ENCODE results near the gene ESR2.
"Not testable (repeated sequence)": the region's sequence is repeated elsewhere in the genome, so short reads cannot be mapped to it uniquely, and the experiment has no call there.

The ESR2 gene

DNA sequence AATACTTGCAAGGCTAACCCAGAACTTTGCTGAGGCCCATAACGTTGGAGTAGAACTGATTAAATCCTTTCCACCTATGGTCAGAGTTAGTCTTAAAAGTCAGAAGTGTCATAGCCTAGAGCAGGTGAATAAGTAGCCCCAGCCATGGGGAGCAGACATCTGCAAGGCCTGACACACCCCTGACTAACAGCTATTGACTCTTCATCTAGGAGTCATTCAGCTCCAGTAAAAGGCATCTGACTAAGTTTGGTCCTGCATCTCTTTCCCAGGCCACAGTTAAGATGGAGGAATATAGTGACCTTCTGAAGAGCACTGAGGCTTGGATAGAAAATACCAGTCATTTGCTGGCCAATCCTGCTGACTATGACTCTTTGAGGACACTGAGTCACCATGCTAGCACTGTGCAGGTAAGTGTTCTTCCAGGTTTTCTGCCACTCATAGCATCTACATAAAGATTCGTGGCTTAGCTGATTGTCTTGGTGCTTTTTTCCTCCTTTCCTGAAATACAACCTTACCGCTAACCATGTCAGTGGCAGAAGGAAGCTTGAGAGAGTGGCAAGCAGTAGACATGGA lies 212.9 kb downstream of the ESR2 start:
- DNase-seq, result no peak
- ATAC-seq, result no peak

DNA sequence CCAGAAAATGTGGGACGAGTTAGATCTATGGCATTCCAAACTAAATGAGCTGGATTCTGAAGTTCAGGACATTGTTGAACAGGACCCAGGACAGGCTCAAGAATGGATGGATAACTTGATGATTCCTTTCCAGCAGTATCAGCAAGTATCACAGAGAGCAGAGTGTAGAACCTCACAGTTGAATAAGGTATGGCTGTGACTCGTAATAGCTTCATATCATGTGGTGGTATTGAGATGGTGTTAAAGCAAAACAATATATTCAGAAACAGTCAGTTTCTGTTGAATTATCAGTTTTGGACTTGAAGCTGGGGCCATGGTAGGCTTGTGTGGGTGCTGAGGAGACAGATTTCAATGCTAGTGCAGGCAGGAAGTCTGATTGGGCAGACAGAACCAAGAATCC lies 213.7 kb downstream of the ESR2 start:
- no peak for DNase-seq
- no peak for ATAC-seq

DNA sequence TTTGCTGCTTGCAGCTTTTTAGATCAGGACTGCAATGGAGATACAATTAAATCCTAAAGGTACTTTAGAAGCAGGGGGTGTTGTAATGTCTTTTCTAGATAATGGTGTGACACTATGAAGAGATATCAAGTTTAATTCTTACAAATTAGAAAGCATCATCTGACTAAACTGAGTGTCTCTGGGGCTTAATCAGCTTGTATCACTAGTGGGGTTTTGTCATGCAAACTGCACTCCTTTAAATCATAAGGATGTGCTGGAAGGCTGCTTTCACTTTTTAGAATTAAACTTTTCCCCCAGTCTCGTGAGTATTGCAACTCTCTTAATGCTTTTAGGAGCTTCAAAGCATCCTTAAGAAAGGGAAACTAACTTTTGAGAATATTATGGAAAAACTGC lies 218.6 kb downstream of the ESR2 start:
- no peak for DNase-seq
- no peak for ATAC-seq

DNA sequence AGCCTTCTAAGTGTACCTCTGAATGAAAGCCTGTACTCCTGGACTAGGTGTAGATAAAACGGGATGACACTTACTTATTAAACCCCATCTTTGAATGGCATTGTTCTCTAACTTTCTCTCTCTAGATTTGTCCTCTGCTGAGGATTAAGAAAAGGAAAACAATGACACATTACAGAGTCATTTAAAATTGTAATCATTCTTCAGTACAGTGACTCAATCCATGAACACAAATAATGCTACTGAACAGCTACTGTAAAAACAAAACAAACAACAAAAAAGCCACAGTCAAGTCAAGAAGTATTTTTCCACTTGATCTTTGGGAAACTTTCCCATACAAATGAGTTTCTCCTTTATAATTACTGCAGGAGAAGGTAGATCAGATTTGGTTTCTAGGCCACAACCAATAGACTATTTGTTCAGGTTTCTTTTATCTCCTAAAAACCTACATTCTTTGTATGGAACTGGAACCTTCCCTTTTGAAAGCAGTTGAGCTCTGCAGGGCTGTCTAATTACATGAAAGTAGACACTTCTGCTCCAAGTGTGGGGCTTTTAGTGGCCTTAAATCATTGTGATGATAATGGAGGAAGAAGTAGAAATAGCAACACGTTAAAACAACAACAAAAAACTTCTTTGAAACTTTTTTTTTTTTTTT lies 219.1 kb downstream of the ESR2 start:
- DNase-seq, result no peak
- no peak for ATAC-seq

DNA sequence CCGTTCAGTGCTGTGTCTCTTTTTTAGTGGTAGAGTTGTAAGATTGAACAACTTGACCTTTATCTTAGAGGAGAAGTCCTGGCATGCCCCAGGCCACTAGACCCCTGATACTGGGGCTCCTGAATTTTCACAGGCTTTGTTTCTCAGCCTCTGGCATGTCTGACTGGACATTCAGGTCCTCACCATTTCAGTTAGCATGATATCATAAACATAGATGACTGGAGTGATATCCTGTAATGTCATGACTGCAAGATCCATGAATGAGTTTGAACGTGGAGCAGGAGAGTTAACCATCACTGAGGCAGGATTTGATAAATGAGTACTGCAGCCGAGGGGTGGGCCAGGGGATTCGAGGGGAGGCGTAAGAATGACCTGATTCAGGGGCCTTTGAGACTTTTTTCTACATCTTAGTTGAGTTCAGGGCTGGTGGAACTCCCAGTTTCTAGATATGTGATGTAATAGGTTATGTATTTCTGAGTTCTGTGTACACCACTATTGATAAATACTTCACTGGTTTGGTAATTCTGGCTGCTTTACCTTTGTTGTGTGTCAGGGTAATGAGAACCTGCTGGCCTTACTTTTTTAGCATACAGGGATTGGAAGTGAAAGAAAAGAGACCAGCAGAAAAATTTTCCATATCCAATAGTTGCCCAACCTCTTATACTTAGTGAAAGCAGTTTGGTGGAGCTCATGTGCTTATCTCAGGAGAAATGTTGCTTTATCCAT lies 224.4 kb downstream of the ESR2 start:
- ATAC-seq (no peak), DNase-seq (no peak)

DNA sequence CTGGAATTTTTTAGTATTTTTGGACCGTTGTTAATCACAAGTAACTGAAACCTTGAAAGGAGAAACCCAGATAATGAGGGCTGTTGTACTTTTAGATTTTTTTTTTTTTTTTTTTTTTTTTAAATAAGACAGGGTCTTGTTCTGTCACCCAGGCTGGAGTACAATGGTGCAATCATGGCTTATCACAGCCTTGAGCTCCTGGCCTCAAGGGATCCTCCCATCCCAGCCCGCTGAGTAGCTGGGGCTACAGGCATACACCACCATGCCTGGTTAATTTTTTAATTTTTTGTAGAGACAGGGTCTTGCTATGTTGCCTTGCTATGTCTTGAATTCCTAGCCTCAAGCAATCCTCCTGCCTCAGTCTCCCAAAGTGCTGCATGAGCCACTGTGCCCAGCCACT lies 229.7 kb downstream of the ESR2 start:
- DNase-seq (no peak), ATAC-seq (no peak)

DNA sequence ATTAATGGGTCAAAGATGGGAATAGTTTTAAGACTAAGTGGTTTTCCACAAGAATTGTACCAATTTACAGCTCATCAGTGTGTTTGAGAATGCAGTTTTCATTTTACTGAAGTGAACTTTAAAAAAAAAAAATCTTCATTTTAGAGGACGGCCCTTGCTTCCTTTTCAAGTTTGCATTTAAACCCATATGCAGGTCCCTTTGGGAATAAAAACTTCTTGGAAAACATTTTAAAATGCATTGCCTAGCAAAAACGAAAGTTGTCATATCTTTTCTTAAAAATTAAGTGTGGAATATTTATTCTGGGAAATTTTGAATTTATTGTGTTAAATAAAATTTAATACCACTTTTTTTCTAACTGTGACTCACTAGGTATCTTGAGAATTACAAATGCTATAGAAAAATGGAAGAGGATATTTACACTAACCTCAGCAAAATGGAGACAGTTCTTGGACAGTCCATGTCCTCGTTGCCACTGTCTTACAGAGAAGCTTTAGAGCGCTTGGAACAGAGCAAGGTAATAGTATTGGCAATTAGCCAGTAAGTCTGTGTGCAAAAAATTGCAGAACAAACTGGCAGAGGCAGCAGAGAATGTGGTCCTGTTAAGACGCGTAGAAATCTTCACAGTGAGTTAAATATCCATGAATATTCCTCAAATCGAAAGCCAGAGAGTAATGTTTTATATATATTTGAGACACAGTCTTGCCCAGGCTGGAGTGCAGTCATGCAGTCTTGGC lies 231.6 kb downstream of the ESR2 start:
- DNase-seq, result no peak
- ATAC-seq, result no peak

DNA sequence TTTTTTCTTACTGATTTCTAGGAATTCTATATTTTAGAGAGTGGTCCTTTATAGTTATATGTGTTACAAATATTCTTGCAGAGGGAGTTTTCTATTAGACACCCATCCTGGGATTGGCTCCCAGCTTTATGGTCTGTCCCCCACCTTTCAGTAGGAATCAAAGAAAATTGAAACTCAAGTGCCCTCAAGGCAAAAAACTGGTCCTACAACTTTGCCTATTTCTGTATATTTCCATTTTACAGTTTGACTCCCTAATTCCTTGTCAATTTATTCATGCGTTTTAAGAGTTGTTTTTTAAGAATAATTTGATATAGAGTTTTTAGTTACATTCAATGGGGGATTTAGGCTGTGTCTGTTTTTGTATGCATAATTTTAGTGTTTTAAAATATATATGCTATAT lies 232.5 kb downstream of the ESR2 start:
- ATAC-seq, result no peak
- no peak for DNase-seq

DNA sequence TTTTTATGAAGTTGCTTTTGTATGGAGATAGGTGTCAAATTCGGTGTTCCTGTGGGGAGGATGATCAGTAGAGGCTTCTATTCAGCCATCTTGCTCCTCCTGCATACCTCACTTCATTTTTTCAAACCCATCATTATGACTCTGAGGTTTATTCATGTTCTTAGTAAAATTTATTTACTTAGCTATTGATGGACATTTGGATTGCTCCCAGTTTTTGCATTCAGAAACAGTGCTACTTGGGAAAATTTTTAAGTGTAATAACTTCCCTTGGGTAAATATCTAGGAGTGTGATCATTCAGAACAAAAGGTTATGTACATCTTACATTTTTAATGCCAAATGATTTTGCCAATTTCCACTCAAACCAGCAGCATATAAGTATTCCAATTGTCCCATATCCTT lies 233.1 kb downstream of the ESR2 start:
- ATAC-seq (no peak), DNase-seq (no peak)

DNA sequence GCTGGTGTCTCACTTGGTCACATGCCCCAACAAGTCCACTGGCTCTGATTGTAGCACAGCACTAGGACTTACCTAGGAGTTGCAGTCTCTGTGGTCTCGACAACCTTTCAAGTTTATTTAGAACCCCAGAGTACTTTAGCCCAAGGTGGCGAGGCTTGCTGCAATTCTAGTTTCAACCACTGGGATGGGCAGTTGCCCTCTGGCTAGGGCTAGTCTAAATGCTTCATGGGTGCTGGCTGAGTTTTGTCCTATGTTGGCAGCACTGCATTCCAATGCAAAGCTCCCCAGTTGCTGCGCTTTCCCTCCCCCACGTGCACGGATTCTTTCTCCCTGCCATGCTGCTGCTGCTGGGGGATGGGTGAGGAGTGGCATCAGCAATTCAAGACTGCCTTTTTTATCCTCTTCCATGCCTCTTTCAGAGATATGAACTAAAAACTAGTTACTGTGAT lies 233.5 kb downstream of the ESR2 start:
- DNase-seq, result peak; percentile 20

DNA sequence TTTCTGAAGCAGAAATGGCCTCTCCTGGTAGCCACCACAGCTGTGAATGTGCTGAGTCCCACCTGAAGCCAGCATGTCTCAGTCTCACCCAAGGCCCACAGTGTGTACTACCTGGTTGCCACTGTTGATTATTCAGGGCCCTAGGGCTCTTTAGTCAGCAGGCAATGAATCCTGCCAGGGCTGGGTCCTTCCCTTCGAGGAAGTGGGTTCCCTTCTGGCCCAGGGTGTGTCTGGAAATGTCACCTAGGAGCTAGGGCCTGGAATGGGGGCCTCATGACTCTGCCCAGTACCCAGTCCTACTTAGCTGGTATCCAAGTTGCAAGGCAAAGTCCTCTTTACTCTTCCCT lies 234.0 kb downstream of the ESR2 start:
- no peak for DNase-seq
- ATAC-seq, result no peak

More for the DNA sequence above, 233.5 kb downstream of the ESR2 start:
- ATAC-seq, result no peak

DNA sequence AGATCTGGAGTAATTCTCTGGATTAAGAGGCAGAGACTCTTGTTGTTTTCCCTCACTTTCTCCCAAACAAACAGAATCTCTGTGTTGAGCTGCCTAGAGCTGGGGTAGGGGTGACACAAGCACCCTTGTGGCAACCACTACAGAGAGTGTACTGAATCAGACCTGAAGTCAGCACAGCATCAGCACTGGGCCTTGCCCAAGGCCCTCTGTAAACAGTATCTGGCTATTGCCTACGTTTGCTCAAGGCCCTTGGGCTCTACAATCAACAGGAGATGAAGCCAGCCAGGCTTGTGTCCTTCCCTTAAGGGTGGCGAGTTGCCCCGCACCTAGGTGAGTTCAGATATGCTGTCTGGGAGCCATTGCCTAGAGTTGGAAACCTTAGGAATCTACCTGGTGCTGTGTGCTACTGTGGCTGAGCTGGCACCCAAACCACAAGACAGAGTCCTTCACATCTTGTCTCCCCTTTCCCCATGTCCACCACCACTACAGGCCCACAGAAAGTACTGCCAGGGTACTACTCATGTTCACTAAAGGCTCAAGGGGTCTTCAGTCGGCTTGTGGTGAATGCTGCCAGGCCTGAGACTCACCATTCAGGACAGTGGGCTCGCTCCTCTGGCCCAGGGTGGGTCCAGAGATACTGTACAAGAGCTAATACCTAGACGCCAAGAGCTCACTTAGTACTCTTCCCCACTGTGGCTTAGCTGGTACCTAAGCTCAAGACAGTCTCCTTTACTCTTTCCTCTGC lies 234.5 kb downstream of the ESR2 start:
- DNase-seq (no peak), ATAC-seq (no peak)

DNA sequence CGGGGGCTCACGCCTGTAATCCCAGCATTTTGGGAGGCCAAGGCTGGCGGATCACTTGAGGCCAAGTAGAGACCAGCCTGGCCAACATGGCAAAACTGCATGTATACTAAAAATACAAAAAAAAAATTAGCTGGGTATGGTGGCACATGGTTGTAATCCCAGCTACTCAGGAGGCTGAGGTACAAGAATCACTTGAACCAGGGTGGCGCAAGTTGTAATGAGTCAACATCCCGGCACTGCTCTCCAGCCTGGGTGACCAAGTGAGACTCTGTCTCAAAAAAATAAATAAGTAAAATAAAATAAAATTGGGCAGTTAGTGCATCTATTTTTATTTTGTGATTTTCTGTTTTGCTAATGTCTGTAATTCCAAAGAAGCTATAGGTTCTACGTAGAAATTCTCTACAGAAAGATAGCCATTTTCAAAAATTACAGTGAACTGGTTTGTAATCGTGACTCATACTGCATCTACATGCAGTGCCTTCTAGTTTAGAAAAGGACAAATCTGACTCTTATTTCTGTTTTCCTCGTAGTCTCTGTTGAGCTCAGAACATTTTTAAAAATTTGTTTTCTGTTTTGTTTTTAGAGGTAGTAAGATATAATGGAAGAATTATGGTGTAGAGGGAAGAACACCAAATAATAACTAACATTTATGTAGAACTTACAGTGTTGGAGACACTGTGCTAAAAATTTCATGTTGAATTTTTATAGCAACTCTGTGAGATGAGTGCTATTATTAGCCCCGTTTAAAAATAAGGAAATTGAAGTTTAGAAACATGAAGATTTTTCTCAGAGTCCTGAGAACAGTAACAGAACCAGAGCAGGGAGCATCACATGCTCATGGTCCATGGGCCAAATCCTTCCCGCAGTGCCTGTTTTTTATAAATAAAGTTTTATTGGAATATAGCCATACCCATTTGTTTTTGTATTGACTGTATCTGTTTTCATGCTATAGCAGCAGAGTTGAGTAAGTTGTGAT lies 240.2 kb downstream of the ESR2 start:
- no peak for DNase-seq
- ATAC-seq, result no peak

DNA sequence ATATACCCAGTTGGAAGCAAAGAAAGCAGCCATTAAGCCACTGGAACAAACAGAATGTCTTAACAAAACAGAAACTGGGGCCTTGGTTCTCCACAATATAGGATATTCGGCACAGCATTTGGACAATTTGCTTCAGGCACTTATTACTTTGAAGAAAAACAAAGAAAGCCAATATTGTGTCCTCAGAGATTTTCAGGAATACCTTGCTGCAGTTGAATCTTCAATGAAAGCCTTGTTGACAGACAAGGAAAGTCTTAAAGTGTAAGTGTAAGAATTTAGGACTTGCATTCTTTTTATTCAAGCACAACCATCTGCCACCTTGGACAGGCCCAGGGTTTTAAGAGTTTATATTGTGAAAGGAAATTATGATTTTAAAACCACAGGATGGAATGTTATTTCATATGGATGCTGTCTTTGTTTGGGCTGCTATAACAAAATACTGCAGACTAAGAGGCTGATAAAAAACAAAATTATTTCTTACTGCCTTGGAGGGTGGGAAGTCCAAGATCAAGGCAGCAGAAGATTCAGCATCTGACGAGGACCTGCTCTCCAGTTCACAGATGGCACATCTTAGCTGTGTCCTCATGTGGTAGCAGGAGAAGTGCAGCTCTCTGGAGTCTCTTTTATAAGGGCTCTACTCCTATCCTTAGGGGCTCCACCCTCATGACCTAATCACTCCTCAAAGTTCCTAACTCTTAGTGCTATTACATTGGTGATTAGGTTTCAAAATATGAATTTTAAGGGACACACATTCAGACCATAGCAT lies 244.4 kb downstream of the ESR2 start:
- DNase-seq (no peak), ATAC-seq (no peak)

DNA sequence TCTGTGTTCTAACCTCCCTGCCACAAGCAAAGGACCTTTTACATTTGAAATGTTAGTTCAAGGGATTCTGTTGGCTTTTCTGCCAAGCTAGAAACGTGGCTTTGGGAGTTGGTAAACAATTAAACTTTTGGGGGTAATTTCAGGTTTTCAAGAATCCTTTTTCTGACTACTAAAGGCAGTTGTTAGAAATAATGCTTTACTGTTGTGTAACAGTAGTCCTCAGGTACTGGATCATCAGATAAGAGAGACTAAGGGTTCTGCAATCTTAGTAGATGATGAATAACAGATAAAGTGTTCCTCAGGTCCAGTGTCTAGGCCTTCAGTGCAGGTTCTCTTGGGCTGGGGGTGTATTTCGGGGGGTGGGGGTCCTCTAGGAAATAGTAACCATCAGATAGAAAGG lies 249.1 kb downstream of the ESR2 start:
- ATAC-seq (no peak), DNase-seq (no peak)

DNA sequence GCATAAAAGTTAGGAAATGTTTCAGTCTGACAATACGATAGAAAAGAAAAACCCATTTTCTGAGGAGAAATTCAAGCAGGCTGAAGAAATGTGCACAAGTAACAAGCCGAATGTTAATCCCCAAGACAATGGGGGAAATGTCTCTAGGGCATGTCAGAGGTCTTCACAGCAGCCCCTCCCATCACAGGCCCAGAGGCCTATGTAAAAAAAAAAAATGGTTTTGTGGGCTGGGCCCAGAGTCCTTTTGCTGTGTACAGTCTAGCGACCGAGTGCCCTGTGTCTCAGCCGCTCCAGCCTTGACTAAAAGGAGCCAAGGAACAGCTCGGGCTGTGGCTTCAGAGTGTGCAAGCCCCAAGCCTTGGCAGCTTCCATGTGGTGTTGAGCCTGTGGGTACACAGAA lies 250.9 kb downstream of the ESR2 start:
- not testable (repeated sequence) for ATAC-seq, DNase-seq

DNA sequence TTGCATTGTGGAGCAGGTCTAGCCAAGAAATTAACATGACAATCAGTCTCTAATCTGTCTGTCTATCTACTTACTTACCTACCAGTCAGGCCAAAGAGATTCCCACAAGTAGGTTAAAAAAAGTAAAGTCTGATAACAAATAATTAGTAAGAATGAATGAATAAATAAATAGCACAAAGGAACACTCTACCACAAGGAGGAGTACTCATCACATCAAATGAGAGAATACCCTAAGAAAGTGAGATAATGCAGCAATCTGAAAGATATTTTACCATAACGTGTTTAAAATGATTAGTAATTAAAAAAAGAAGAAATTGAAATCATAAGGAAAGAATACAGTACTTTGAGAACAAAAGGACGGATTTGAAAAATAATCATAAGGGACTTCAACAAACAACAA lies 254.1 kb downstream of the ESR2 start:
- DNase-seq (no peak), ATAC-seq (no peak)

DNA sequence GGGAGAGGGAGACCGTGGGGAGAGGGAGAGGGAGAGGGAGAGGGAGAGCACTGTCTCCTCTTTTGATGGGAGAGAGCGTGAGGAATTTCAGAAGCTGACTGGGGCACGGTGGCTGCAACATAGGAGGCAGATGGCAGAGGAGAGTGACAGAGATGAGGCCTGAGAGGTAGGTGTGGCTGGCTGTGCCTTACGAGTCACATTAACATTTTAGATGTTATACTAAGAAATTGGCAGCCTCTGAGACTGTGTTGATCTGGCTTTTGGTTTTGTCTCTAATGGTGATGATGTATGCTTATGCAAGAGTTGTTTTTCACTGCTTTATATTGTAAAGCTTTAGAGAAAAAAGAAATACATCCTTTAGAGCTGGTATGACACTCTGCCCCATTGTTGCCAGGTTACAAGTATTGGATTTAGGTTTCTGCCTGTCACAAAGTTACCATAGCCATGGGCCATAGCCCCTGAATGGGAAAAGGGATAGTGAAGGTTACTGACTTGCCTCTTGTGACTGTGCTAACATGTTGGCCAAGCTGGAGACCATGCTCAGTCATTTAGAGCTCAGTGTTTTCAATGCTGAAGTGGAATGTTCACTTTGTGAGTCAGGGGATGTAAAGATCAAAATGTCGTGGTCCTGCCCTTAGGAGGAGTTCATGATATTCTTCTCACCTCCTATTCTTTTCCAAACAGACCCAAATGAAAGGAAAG lies 255.2 kb downstream of the ESR2 start:
- no peak for DNase-seq
- ATAC-seq, result no peak

DNA sequence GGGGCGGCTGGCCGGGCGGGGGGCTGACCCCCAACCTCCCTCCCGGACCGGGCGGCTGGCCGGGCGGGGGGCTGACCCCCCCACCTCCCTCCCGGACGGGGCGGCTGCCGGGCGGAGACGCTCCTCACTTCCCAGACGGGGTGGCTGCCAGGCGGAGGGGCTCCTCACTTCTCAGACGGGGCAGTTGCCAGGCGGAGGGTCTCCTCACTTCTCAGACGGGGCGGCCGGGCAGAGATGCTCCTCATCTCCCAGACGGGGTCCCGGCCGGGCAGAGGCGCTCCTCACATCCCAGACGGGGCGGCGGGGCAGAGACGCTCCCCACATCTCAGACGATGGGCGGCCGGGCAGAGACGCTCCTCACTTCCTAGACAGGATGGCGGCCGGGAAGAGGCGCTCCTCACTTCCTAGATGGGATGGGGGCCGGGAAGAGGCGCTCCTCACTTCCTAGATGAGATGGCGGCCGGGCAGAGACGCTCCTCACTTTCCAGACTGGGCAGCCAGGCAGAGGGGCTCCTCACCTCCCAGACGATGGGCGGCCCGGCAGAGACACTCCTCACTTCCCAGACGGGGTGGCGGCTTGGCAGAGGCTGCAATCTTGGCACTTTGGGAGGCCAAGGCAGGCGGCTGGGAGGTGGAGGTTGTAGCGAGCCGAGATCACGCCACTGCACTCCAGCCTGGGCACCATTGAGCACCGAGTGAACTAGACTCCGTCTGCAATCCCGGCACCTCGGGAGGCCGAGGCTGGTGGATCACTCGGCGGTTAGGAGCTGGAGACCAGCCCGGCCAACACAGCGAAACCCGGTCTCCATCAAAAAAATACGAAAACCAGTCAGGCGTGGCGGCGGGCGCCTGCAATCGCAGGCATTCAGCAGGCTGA lies 256.1 kb downstream of the ESR2 start:
- not testable (repeated sequence) for ATAC-seq, DNase-seq

All from stimulated activated naive CD8-positive, alpha-beta T cell treated with anti-CD3 and anti-CD28 coated beads, Interleukin-15, Interleukin-2, amounts not matched to agents 100 U/mL and 50 U/mL, for 24 hours (primary cell).